OCI-LY1 (cell line): ENCODE data around the gene LDLRAD4.

Experiments used
- CTCF ChIP-seq: fragments of 200-600 bp; sonication (generic), shearing (Covaris generic); IDR thresholded peaks from 2 replicates; pipeline ENCODE4 v1.5.1; 2017; ENCODE audit warnings: mild to moderate bottlenecking, antibody characterized with exemption, low read length, moderate library complexity, mixed read lengths
- EZH2 ChIP-seq: fragments of 200-600 bp; sonication (generic), shearing (Covaris generic); IDR thresholded peaks from 2 replicates; pipeline ENCODE4 v1.8.0; 2017; ENCODE audit warnings: borderline replicate concordance, mixed run types, mild to moderate bottlenecking, antibody characterized with exemption, low read length, moderate library complexity, mixed read lengths

DNA sequence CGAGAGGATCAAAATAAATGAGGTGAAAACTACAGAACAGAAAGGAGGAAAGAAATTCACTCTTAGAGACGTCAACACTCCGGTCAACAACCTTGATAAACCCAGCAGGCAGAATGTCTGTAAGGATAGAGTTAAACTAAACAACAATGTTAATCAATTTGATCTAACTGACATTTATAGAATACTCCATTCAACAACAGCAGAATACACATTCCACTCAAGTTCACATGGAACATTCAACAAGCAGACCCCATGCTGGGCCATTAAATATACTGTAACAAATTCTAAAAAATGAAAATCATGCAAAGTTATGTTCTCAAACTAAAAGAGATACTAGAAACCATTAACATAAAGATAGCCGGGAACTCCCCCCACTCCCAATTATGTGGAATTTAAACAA is 466.0 kb downstream of the LDLRAD4 start:
- no peak for TF ChIP-seq CTCF
- TF ChIP-seq EZH2: no peak
